SK-N-SH (cell line): ENCODE measurements around the gene RAB8B. TPM values are rescaled to one million over a fixed set of nuclear protein-coding genes. Genes with fewer than 3 reads are reported as not detected.

Source experiments
- CTCF ChIA-PET: fragments of 300-600, 350-600 bp; formaldehyde crosslinking; extraction: SDS; loops from one replicate; lab custom pipeline; 2021; lab: Yijun Ruan, JAX
- POLR2A ChIA-PET: fragments of 350-600 bp; sonication (Branson Sonifier 250); formaldehyde crosslinking; extraction: SDS; loops from one replicate; lab custom pipeline; 2020; ENCODE audit warnings: antibody characterized with exemption, inconsistent platforms; lab: Yijun Ruan, JAX
- DNase-seq: peaks from one replicate; pipeline ENCODE4 v3.0.0; 2012
- H2AFZ ChIP-seq: fragments of 200-600 bp; sonication (generic); 2 replicates; pipeline ENCODE4 v1.8.1; 2016; ENCODE audit warnings: antibody characterized with exemption, mild to moderate bottlenecking, low read depth
- H3F3A ChIP-seq: fragments of 200-600 bp; sonication (generic); replicated peaks from 2 replicates; pipeline ENCODE3; 2016; ENCODE audit warnings: antibody characterized with exemption, mild to moderate bottlenecking; ENCODE audit not compliant: insufficient read depth
- H3K27ac ChIP-seq, 2 experiments: fragments of 200-500 bp in 1 of 2; fragments of 200-600 bp in 1 of 2; sonication (Bioruptor generic) in 1 of 2; sonication (generic), shearing (Covaris generic) in 1 of 2; 2 replicates each; pipeline versions ENCODE4 v1.5.1 to v1.6.1; 2014 to 2016; ENCODE audit warnings: low read depth in 2 of 2, inconsistent platforms in 1 of 2, low read length in 1 of 2, mild to moderate bottlenecking in 1 of 2, mixed read lengths in 1 of 2
- H3K27me3 ChIP-seq: fragments of 200-600 bp; sonication (generic), shearing (Covaris generic); 2 replicates; pipeline ENCODE4 v1.6.1; 2016; ENCODE audit warnings: mixed run types; ENCODE audit not compliant: insufficient read depth
- H3K36me3 ChIP-seq, 2 experiments: fragments of 200-500 bp in 1 of 2; fragments of 200-600 bp in 1 of 2; sonication (Bioruptor generic) in 1 of 2; sonication (generic) in 1 of 2; replicated peaks in 1 of 2; 2 replicates each; pipeline versions ENCODE3 to v1.5.1; 2014 to 2016; ENCODE audit warnings: low read length in 1 of 2, mild to moderate bottlenecking in 1 of 2; ENCODE audit not compliant: insufficient read depth in 2 of 2, control insufficient read depth in 1 of 2
- H3K4me1 ChIP-seq, 2 experiments: fragments of 200-500 bp in 1 of 2; fragments of 200-600 bp in 1 of 2; sonication (Bioruptor generic) in 1 of 2; sonication (generic), shearing (Covaris generic) in 1 of 2; 2 replicates each; pipeline versions ENCODE4 v1.5.1 to v1.6.1; 2014 to 2016; ENCODE audit warnings: low read depth in 1 of 2, low read length in 1 of 2, mixed run types in 1 of 2; ENCODE audit not compliant: insufficient read depth in 2 of 2, control insufficient read depth in 1 of 2
- H3K4me2 ChIP-seq: fragments of 200-600 bp; sonication (generic), shearing (Covaris generic); 2 replicates; pipeline ENCODE4 v1.6.1; 2017; ENCODE audit warnings: mixed run types
- H3K4me3 ChIP-seq, 2 experiments: fragments of 200-500 bp in 1 of 2; fragments of 200-600 bp in 1 of 2; sonication (Bioruptor generic) in 1 of 2; sonication (generic), shearing (Covaris generic) in 1 of 2; 2 replicates each; pipeline versions ENCODE4 v1.5.1 to v1.8.1; 2014 to 2016; ENCODE audit warnings: low read depth in 2 of 2, inconsistent platforms in 1 of 2, low read length in 1 of 2, mild to moderate bottlenecking in 1 of 2, mixed read lengths in 1 of 2, moderate library complexity in 1 of 2
- H3K79me2 ChIP-seq: fragments of 200-600 bp; sonication (generic); 2 replicates; pipeline ENCODE4 v1.8.1; 2017; ENCODE audit warnings: mild to moderate bottlenecking; ENCODE audit not compliant: insufficient read depth
- H3K9ac ChIP-seq: fragments of 200-600 bp; sonication (generic); 2 replicates; pipeline ENCODE4 v1.6.1; 2017; ENCODE audit warnings: mixed run types
- H3K9me2 ChIP-seq: fragments of 200-600 bp; sonication (generic); 2 replicates; pipeline ENCODE4 v1.6.1; 2017; ENCODE audit warnings: mixed run types
- H3K9me3 ChIP-seq: fragments of 200-600 bp; sonication (generic); 2 replicates; pipeline ENCODE4 v1.6.1; 2017; ENCODE audit warnings: mixed run types, mild to moderate bottlenecking, moderate library complexity
- H4K20me1 ChIP-seq: fragments of 200-600 bp; sonication (generic); 2 replicates; pipeline ENCODE4 v1.6.1; 2017; ENCODE audit warnings: mild to moderate bottlenecking, mixed run types; ENCODE audit not compliant: insufficient read depth
- CHD2 ChIP-seq: fragments of 150-350 bp; IDR thresholded peaks from 2 replicates; pipeline ENCODE4 v1.6.1; 2018; ENCODE audit warnings: low read length; ENCODE audit not compliant: partially characterized antibody
- CTCF ChIP-seq: fragments of 200-600 bp; sonication (generic); IDR thresholded peaks from 2 replicates; pipeline ENCODE4 v1.6.1; 2017; ENCODE audit warnings: antibody characterized with exemption, mild to moderate bottlenecking, moderate library complexity
- EP300 ChIP-seq, 2 experiments: IDR thresholded peaks; 2 replicates each; pipeline versions ENCODE4 v1.4.0 to v1.6.1; 2012; ENCODE audit warnings: borderline replicate concordance in 1 of 2, low read depth in 1 of 2, low read length in 1 of 2
- EZH2phosphoT487 ChIP-seq: fragments of 200-600 bp; sonication (generic); IDR thresholded peaks from 2 replicates; pipeline ENCODE4 v1.6.1; 2017; ENCODE audit warnings: low read depth, mixed run types, mild to moderate bottlenecking, antibody characterized with exemption, moderate library complexity, borderline replicate concordance
- FOSL2 ChIP-seq: IDR thresholded peaks from 2 replicates; pipeline ENCODE4 v1.4.0; 2012; ENCODE audit warnings: low read depth, mild to moderate bottlenecking, moderate library complexity, borderline replicate concordance
- FOXM1 ChIP-seq: IDR thresholded peaks from 2 replicates; pipeline ENCODE4 v1.4.0; 2012; ENCODE audit warnings: low read depth, mild to moderate bottlenecking
- GABPA ChIP-seq: IDR thresholded peaks from 2 replicates; pipeline ENCODE4 v1.4.0; 2012; ENCODE audit warnings: low read depth, mild to moderate bottlenecking
- JUND ChIP-seq: IDR thresholded peaks from 2 replicates; pipeline ENCODE4 v1.4.0; 2012
- MXI1 ChIP-seq: IDR thresholded peaks from 2 replicates; pipeline ENCODE4 v1.6.1; 2012; ENCODE audit warnings: mild to moderate bottlenecking, low read depth, low read length, improper control_type of control experiment
- NFIC ChIP-seq: IDR thresholded peaks from 2 replicates; pipeline ENCODE4 v1.4.0; 2012; ENCODE audit warnings: borderline replicate concordance
- PBX3 ChIP-seq: IDR thresholded peaks from 2 replicates; pipeline ENCODE4; 2012
- POLR2AphosphoS5 ChIP-seq: IDR thresholded peaks from 2 replicates; pipeline ENCODE4 v1.6.1; 2012; ENCODE audit warnings: low read depth, low read length
- RCOR1 ChIP-seq: fragments of 150-350 bp; IDR thresholded peaks from 2 replicates; pipeline ENCODE4 v1.6.1; 2017; ENCODE audit warnings: antibody characterized with exemption, low read length
- SIN3A ChIP-seq: IDR thresholded peaks from 2 replicates; pipeline ENCODE4 v1.6.1; 2012; ENCODE audit warnings: low read depth, mild to moderate bottlenecking, low read length, moderate library complexity, borderline replicate concordance
- SMC3 ChIP-seq: IDR thresholded peaks from 2 replicates; pipeline ENCODE4 v1.6.1; 2012; ENCODE audit warnings: low read depth, low read length, improper control_type of control experiment
- TAF1 ChIP-seq: IDR thresholded peaks from 2 replicates; pipeline ENCODE4 v1.6.1; 2012; ENCODE audit warnings: low read depth, mild to moderate bottlenecking, low read length, moderate library complexity, borderline replicate concordance
- TEAD4 ChIP-seq: IDR thresholded peaks from 2 replicates; pipeline ENCODE4 v1.4.0; 2012; ENCODE audit warnings: mild to moderate bottlenecking, borderline replicate concordance; ENCODE audit not compliant: insufficient read depth
- USF2 ChIP-seq: fragments of 150-350 bp; IDR thresholded peaks from 2 replicates; pipeline ENCODE4 v1.6.1; 2017; ENCODE audit warnings: antibody characterized with exemption, low read length, low read depth, borderline replicate concordance
- YY1 ChIP-seq: IDR thresholded peaks from 2 replicates; pipeline ENCODE4 v1.4.0; 2012; ENCODE audit warnings: low read depth, mild to moderate bottlenecking
- WGBS: methylation state at CpG from one replicate; pipeline ENCODE4 v1.1.6; 2017; ENCODE audit warnings: low lambda C conversion rate; 5-methylcytosine and 5-hydroxymethylcytosine counted together
- polyA plus RNA-seq, 3 experiments: library from polyadenylated mRNA; depleted of rRNA; stranded (reverse); fragments of >200 nt; gene quantifications; 2 replicates each; pipeline ENCODE4 v1.2.3, GENCODE V29; 2012
- TF ChIP-seq, protein P1 (sequence below): IDR thresholded peaks from 2 replicates; pipeline ENCODE4 v1.4.0; 2012; ENCODE audit warnings: low read depth, borderline replicate concordance

Gene RAB8B
- polyA plus RNA-seq, 1 of the 3 experiments (the other 2 are of a cell fraction), result 5.4 TPM

GRCh38 chr15:63274427-63274826 lies 85.0 kb downstream of the RAB8B start:
- no peak overlapping the region for H3K4me2 ChIP-seq
- H4K20me1 ChIP-seq, result no peaks in the 10 kb centered on the region
- WGBS, result 88% methylated on average over 3 of the region's 3 CpGs
- no peak overlapping the region for H2AFZ ChIP-seq
- POLR2A ChIA-PET, result no interaction called here
- peaks cover 4 to 9% of the 10 kb centered on the region in 2 experiments; a peak in 3 of 4 replicates for H3K4me1 ChIP-seq
- no peak for DNase-seq
- H3K79me2 ChIP-seq, result peaks cover 5% of the 10 kb centered on the region; the same call in 1 of the 2 replicates
- H3K27ac ChIP-seq, result no peak overlapping the region
- H3K36me3 ChIP-seq, result peaks cover 3 to 6% of the 10 kb centered on the region in 2 experiments
- no peak overlapping the region for H3K9ac ChIP-seq
- no peaks in the 10 kb centered on the region for H3K9me2 ChIP-seq
- TF ChIP-seq YY1 (no peak), EZH2phosphoT487 (no peak), EP300 (IDR thresholded peaks at IDR 0.05; ENCODE audit: borderline replicate concordance in 1 of 2, low read depth in 1 of 2, low read length in 1 of 2) (no peak), MXI1 (no peak), NFIC (no peak), TEAD4 (no peak), TAF1 (no peak), SIN3A (no peak), JUND (no peak), POLR2AphosphoS5 (no peak)
- H3K27me3 ChIP-seq, result no peaks in the 10 kb centered on the region
- H3F3A ChIP-seq, result peaks cover 8% of the 10 kb centered on the region
- no peaks in the 10 kb centered on the region for H3K9me3 ChIP-seq
- CTCF ChIA-PET, result interaction anchor here (1.3 kb wide), 1 partner anchor 128 kb away, joined by 3 read pairs; no protein-coding TSS in a partner anchor
- no peak overlapping the region for H3K4me3 ChIP-seq

- peak overlapping the region; percentile 63 to 70 for H3K4me3 ChIP-seq
- H3K9ac ChIP-seq, result peak overlapping the region; percentile 84
- H3K36me3 ChIP-seq, result peaks cover 8 to 25% of the 10 kb centered on the region in 2 experiments
- ChIA-PET CTCF (interaction anchor here (1.0 to 1.4 kb wide), 5 partner anchors 10 to 125 kb away, joined by 3 to 5 read pairs (median 3); no protein-coding TSS in a partner anchor), POLR2A (interaction anchor here (0.6 to 1.4 kb wide), 6 partner anchors 9 to 1770 kb away, joined by 3 to 9 read pairs (median 4); partner anchors contain the start of genes RAB8B and RPS27L)
- no peaks in the 10 kb centered on the region for H3K9me3 ChIP-seq
- WGBS, result 44% methylated on average over 11 of the region's 11 CpGs
- H3K79me2 ChIP-seq, result peaks cover 5% of the 10 kb centered on the region; the same call in 1 of the 2 replicates
- peak overlapping the region; percentile 87 for H3K4me2 ChIP-seq
- peaks cover 8% of the 10 kb centered on the region for H3F3A ChIP-seq
- DNase-seq, result no peak
- H3K9me2 ChIP-seq, result no peaks in the 10 kb centered on the region
- TF ChIP-seq NFIC (no peak), RCOR1 (no peak), GABPA (no peak), PBX3 (no peak), FOXM1 (no peak), FOSL2 (no peak), CHD2 (no peak), SMC3 (no peak), CTCF (no peak), USF2 (no peak), TAF1 (no peak), EZH2phosphoT487 (no peak)
- TF ChIP-seq, protein P1, sequence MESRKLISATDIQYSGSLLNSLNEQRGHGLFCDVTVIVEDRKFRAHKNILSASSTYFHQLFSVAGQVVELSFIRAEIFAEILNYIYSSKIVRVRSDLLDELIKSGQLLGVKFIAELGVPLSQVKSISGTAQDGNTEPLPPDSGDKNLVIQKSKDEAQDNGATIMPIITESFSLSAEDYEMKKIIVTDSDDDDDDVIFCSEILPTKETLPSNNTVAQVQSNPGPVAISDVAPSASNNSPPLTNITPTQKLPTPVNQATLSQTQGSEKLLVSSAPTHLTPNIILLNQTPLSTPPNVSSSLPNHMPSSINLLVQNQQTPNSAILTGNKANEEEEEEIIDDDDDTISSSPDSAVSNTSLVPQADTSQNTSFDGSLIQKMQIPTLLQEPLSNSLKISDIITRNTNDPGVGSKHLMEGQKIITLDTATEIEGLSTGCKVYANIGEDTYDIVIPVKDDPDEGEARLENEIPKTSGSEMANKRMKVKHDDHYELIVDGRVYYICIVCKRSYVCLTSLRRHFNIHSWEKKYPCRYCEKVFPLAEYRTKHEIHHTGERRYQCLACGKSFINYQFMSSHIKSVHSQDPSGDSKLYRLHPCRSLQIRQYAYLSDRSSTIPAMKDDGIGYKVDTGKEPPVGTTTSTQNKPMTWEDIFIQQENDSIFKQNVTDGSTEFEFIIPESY, result no peak
- peak overlapping the region; percentile 77 to 81 for H3K27ac ChIP-seq
- H3K27me3 ChIP-seq, result no peaks in the 10 kb centered on the region
- peak overlapping the region; percentile 84 for H2AFZ ChIP-seq
- no peaks in the 10 kb centered on the region for H4K20me1 ChIP-seq
- peaks cover 4 to 9% of the 10 kb centered on the region in 2 experiments; a peak in 3 of 4 replicates for H3K4me1 ChIP-seq
Measured at GRCh38 chr15:63276342-63277037, 87.1 kb downstream of the RAB8B start.
